ENCODE measurements around the gene CDSN. TPM values are rescaled to one million over a fixed set of nuclear protein-coding genes. Genes with fewer than 3 reads are reported as not detected.

The CDSN gene
- total and polyA plus RNA-seq, 11 donors = 0.15 to 0.56 TPM; not detected in 9

DNA sequence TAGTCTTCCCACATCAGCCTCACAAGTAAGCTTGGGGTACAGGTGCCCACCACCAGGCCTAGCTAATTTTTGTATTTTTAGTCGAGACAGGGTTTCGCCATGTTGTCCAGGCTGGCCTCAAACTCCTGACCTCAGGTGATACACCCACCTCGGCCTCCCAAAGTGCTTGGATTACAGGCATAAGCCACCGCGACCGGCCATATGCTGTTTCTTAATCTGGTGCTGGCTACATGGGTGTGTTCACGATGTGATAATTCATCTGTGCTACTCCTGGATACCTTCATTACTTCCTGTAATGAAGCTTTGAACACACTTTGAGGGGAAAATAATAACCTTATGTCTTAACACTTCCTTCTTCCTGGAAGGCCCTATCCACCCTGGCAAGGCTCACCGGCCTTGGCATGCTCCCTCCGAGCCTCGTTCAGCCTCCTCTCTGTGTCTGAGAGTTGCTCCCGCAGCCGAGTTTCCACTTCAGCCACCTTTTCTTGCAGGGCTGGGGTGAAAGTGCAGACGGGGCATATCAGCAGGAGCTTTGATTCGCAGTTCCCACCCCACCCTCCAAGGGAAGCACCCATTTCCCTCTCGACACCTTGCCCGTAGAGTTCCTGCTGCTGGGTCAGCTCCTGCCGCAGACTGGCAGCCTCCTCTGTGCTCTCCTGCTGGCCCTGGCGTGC lies 24.2 kb upstream of the CDSN start:
- Histone ChIP-seq H3K36me3 (peaks cover 0 to 38% (median 0%) of the 10 kb centered on the region in 9 donors), H3K27me3 (no peaks in the 10 kb centered on the region), H3K4me1 (peaks cover 0 to 27% (median 15%) of the 10 kb centered on the region in 12 donors), H3K27ac (no peak overlapping the region), H3K9me3 (no peaks in the 10 kb centered on the region), H3K4me3 (no peak overlapping the region)
- ATAC-seq (no peak), DNase-seq (no peak)
- TF ChIP-seq POLR2A (IDR thresholded peaks at IDR 0.05) (no peak), CTCF (IDR thresholded peaks at IDR 0.05) (no peak)
- 88 to 93% (median 91%) methylated on average over 18 of the region's 18 CpGs for WGBS, 4 donors
- intact Hi-C loops (cut with DNase I) = no loop called here

- H3K27me3 ChIP-seq = no peaks in the 10 kb centered on the region
- peaks cover 0 to 34% (median 0%) of the 10 kb centered on the region in 9 donors for H3K36me3 ChIP-seq
- no peak overlapping the region for H3K4me3 ChIP-seq
- H3K9me3 ChIP-seq = no peaks in the 10 kb centered on the region
- peaks cover 0 to 32% (median 16%) of the 10 kb centered on the region in 12 donors for H3K4me1 ChIP-seq
- DNase-seq (peak; percentile 50 to 83 (median 77)), ATAC-seq (peak; percentile 52 to 90 (median 87))
- peak in 1 of 2 donors; percentile 36 for TF ChIP-seq POLR2A (IDR thresholded peaks at IDR 0.05)
- TF ChIP-seq CTCF (IDR thresholded peaks at IDR 0.05) = no peak
- peak overlapping the region in 10 of 12 donors; percentile 38 to 82 (median 52) for H3K27ac ChIP-seq
- WGBS, 4 donors = 35 to 47% (median 42%) methylated on average over 9 to 11 of the region's 11 CpGs
- intact Hi-C loops (cut with DNase I) = loop anchor here in 2 of 10 donors (1.0 to 2.0 kb wide), 2 partner anchors 15 to 44 kb away; partner anchors contain the start of gene TCF19 (in 1 of the 2)
Measured at GRCh38 chr6:31143148-31143547, 22.9 kb upstream of the CDSN start.

- Histone ChIP-seq H3K9me3 (no peaks in the 10 kb centered on the region), H3K27ac (peak overlapping the region in 9 of 12 donors; percentile 22 to 82 (median 57)), H3K27me3 (no peaks in the 10 kb centered on the region), H3K36me3 (peaks cover 0 to 34% (median 0%) of the 10 kb centered on the region in 9 donors), H3K4me1 (peaks cover 0 to 38% (median 23%) of the 10 kb centered on the region in 12 donors), H3K4me3 (no peak overlapping the region)
- peak in 3 of 5 donors; percentile 58 to 64 (median 63) for DNase-seq
- intact Hi-C loops (cut with DNase I) = loop anchor here in 1 of 10 donors (2.0 kb wide), 1 partner anchor 44 kb away; no protein-coding TSS in a partner anchor
- ATAC-seq = peak; percentile 4 to 60 (median 44)
- 37 to 64% (median 46%) methylated on average over 2 of the region's 2 CpGs for WGBS, 4 donors
- no peak for TF ChIP-seq CTCF (IDR thresholded peaks at IDR 0.05)
- TF ChIP-seq POLR2A (IDR thresholded peaks at IDR 0.05) = no peak
Measured at GRCh38 chr6:31142361-31142761, 22.1 kb upstream of the CDSN start.

- TF ChIP-seq CTCF (IDR thresholded peaks at IDR 0.05) = no peak
- TF ChIP-seq POLR2A (IDR thresholded peaks at IDR 0.05) = no peak
- no peak for DNase-seq
- Histone ChIP-seq H3K36me3 (peaks cover 0 to 24% (median 0%) of the 10 kb centered on the region in 9 donors), H3K9me3 (no peaks in the 10 kb centered on the region), H3K4me1 (peaks cover 0 to 38% (median 24%) of the 10 kb centered on the region in 12 donors), H3K27me3 (no peaks in the 10 kb centered on the region), H3K27ac (no peak overlapping the region), H3K4me3 (no peak overlapping the region)
- ATAC-seq = no peak
- intact Hi-C loops (cut with DNase I) = loop anchor here in 1 of 10 donors (1.0 kb wide), 1 partner anchor 52 kb away; no protein-coding TSS in a partner anchor
- WGBS, 4 donors = 86 to 98% (median 89%) methylated on average over 11 to 15 of the region's 15 CpGs
Measured at GRCh38 chr6:31140643-31141042, 20.4 kb upstream of the CDSN start.

Data from heart left ventricle (tissue), 16 donors.